Astrocyte of the spinal cord (primary cell): ENCODE results near the gene LBH.

Experiments used
- DNase-seq: peaks from one replicate; pipeline ENCODE4 v3.0.0; 2011; ENCODE audit warnings: low read depth, low spot score
- H3K4me3 ChIP-seq: 2 replicates; pipeline ENCODE4 v1.5.1; 2011; ENCODE audit warnings: low read depth, mild to moderate bottlenecking, low read length, moderate library complexity
- CTCF ChIP-seq: IDR thresholded peaks from 2 replicates; pipeline ENCODE4 v1.5.1; 2012; ENCODE audit warnings: low read depth, mild to moderate bottlenecking, low read length, inconsistent platforms
- in situ Hi-C: cut with HindIII; loops from 2 replicates; pipeline ENCODE4 v1.10.0; 2017; ENCODE audit warnings: low sequenced_read_pairs

LBH gene

GRCh38 chr2:30248791-30249190, 17.5 kb downstream of the LBH start:
- DNase-seq: no peak
- no peak for TF ChIP-seq CTCF
- in situ Hi-C loops: no loop called here
- H3K4me3 ChIP-seq: no peak overlapping the region

- in situ Hi-C loops: no loop called here
- no peak for DNase-seq
- TF ChIP-seq CTCF: no peak
- no peak overlapping the region for H3K4me3 ChIP-seq
Observed at GRCh38 chr2:30249354-30249753, 18.0 kb downstream of the LBH start.

GRCh38 chr2:30250421-30250820, 19.1 kb downstream of the LBH start:
- in situ Hi-C loops: no loop called here
- no peak for DNase-seq
- TF ChIP-seq CTCF: no peak
- H3K4me3 ChIP-seq: no peak overlapping the region

- peak; percentile 68 for DNase-seq
- in situ Hi-C loops: no loop called here
- no peak for TF ChIP-seq CTCF
- H3K4me3 ChIP-seq: no peak overlapping the region
Observed at GRCh38 chr2:30252723-30253701, 21.7 kb downstream of the LBH start.

- no peak for TF ChIP-seq CTCF
- no peak overlapping the region for H3K4me3 ChIP-seq
- DNase-seq: no peak
- in situ Hi-C loops: no loop called here
Observed at GRCh38 chr2:30253873-30254684, 22.7 kb downstream of the LBH start.

GRCh38 chr2:30254685-30255001, 23.3 kb downstream of the LBH start:
- no peak for DNase-seq
- TF ChIP-seq CTCF: no peak
- in situ Hi-C loops: no loop called here
- no peak overlapping the region for H3K4me3 ChIP-seq
